OCI-LY1 (cell line): ENCODE data around the gene MOB3A.

Source experiments
- EZH2 ChIP-seq: fragments of 200-600 bp; sonication (generic), shearing (Covaris generic); IDR thresholded peaks from 2 replicates; pipeline ENCODE4 v1.8.0; 2017; ENCODE audit warnings: borderline replicate concordance, mixed run types, mild to moderate bottlenecking, antibody characterized with exemption, low read length, moderate library complexity, mixed read lengths
- TF ChIP-seq, protein P1 (sequence below): fragments of 200-600 bp; sonication (generic), shearing (Covaris generic); IDR thresholded peaks from 2 replicates; pipeline ENCODE4 v1.5.1; 2017; ENCODE audit warnings: mild to moderate bottlenecking, antibody characterized with exemption, low read length, moderate library complexity, mixed read lengths

- TF ChIP-seq, protein P1, sequence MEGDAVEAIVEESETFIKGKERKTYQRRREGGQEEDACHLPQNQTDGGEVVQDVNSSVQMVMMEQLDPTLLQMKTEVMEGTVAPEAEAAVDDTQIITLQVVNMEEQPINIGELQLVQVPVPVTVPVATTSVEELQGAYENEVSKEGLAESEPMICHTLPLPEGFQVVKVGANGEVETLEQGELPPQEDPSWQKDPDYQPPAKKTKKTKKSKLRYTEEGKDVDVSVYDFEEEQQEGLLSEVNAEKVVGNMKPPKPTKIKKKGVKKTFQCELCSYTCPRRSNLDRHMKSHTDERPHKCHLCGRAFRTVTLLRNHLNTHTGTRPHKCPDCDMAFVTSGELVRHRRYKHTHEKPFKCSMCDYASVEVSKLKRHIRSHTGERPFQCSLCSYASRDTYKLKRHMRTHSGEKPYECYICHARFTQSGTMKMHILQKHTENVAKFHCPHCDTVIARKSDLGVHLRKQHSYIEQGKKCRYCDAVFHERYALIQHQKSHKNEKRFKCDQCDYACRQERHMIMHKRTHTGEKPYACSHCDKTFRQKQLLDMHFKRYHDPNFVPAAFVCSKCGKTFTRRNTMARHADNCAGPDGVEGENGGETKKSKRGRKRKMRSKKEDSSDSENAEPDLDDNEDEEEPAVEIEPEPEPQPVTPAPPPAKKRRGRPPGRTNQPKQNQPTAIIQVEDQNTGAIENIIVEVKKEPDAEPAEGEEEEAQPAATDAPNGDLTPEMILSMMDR, result no peak
- no peak for TF ChIP-seq EZH2
Measured at GRCh38 chr19:2112516-2113320, 16.6 kb upstream of the MOB3A start.
